H9 (cell line): ENCODE data around the gene PLA2G15. TPM values are rescaled to one million over a fixed set of nuclear protein-coding genes. Genes with fewer than 3 reads are reported as not detected.
A peak's percentile ranks its signal among the peaks of the same experiment; 100 is the strongest.

ENCODE experiments used
- DNase-seq: peaks from one replicate; pipeline ENCODE4 v3.0.0-alpha.2; 2017
- H2AFZ ChIP-seq: one replicate; pipeline ENCODE4 v1.6.1; 2013; ENCODE audit warnings: mild to moderate bottlenecking, low read length, control low read depth, moderate library complexity
- H2AK5ac ChIP-seq: 2 replicates; pipeline ENCODE4 v1.6.1; 2013; ENCODE audit warnings: low read length, control low read depth, mixed read lengths; ENCODE audit not compliant: insufficient read length
- H2BK120ac ChIP-seq: one replicate; pipeline ENCODE4 v1.6.1; 2013; ENCODE audit warnings: low read depth, mild to moderate bottlenecking, low read length, control low read depth, inconsistent platforms; ENCODE audit not compliant: poor library complexity, severe bottlenecking
- H2BK12ac ChIP-seq: 2 replicates; pipeline ENCODE4 v1.6.1; 2013; ENCODE audit warnings: low read length, control low read depth, mixed read lengths, low read depth; ENCODE audit not compliant: insufficient read length
- H2BK15ac ChIP-seq: 2 replicates; pipeline ENCODE4 v1.6.1; 2013; ENCODE audit warnings: low read depth, low read length, control low read depth
- H2BK20ac ChIP-seq: one replicate; pipeline ENCODE4 v1.6.1; 2013; ENCODE audit warnings: low read depth, mild to moderate bottlenecking, low read length, control low read depth, inconsistent platforms; ENCODE audit not compliant: poor library complexity, severe bottlenecking
- H2BK5ac ChIP-seq: 2 replicates; pipeline ENCODE4 v1.6.1; 2013; ENCODE audit warnings: low read length, control low read depth, mixed read lengths; ENCODE audit not compliant: insufficient read length
- H3K14ac ChIP-seq: 2 replicates; pipeline ENCODE4 v1.6.1; 2013; ENCODE audit warnings: low read length, control low read depth; ENCODE audit not compliant: insufficient read depth
- H3K18ac ChIP-seq: 2 replicates; pipeline ENCODE4 v1.6.1; 2013; ENCODE audit warnings: low read depth, mild to moderate bottlenecking, mixed read lengths, low read length, control low read depth; ENCODE audit not compliant: insufficient read length
- H3K23ac ChIP-seq: 2 replicates; pipeline ENCODE4 v1.6.1; 2013; ENCODE audit warnings: low read length, control low read depth, mixed read lengths, low read depth; ENCODE audit not compliant: insufficient read length
- H3K23me2 ChIP-seq: 2 replicates; pipeline ENCODE4 v1.6.1; 2013; ENCODE audit warnings: low read depth, mild to moderate bottlenecking, mixed read lengths, low read length, control low read depth; ENCODE audit not compliant: insufficient read length, poor library complexity, severe bottlenecking
- H3K27ac ChIP-seq: 2 replicates; pipeline ENCODE4 v1.5.1; 2013; ENCODE audit warnings: low read length, control low read depth, mixed read lengths, low read depth; ENCODE audit not compliant: insufficient read length
- H3K27me3 ChIP-seq: 2 replicates; pipeline ENCODE4 v1.6.1; 2013; ENCODE audit warnings: low read length, control low read depth, inconsistent platforms; ENCODE audit not compliant: insufficient read depth
- H3K4ac ChIP-seq: 2 replicates; pipeline ENCODE4 v1.6.1; 2013; ENCODE audit warnings: low read depth, mild to moderate bottlenecking, control low read depth, inconsistent platforms, low read length, moderate library complexity
- H3K4me1 ChIP-seq: 2 replicates; pipeline ENCODE4 v1.6.1; 2013; ENCODE audit warnings: low read length, control low read depth, inconsistent platforms; ENCODE audit not compliant: insufficient read depth
- H3K4me2 ChIP-seq: 2 replicates; pipeline ENCODE4 v1.6.1; 2013; ENCODE audit warnings: low read length, control low read depth, mixed read lengths; ENCODE audit not compliant: insufficient read length, insufficient read depth
- H3K56ac ChIP-seq: 2 replicates; pipeline ENCODE4 v1.6.1; 2013; ENCODE audit warnings: low read depth, mild to moderate bottlenecking, mixed read lengths, low read length, control low read depth; ENCODE audit not compliant: insufficient read length
- H3K79me1 ChIP-seq: 2 replicates; pipeline ENCODE4 v1.6.1; 2013; ENCODE audit warnings: low read depth, mild to moderate bottlenecking, moderate library complexity, low read length, control low read depth, inconsistent platforms; ENCODE audit not compliant: insufficient read depth, poor library complexity, severe bottlenecking
- H3K79me2 ChIP-seq: 2 replicates; pipeline ENCODE4 v1.6.1; 2013; ENCODE audit warnings: low read length, control low read depth, inconsistent platforms; ENCODE audit not compliant: insufficient read depth
- H3K9ac ChIP-seq: 2 replicates; pipeline ENCODE4 v1.6.1; 2013; ENCODE audit warnings: low read length, control low read depth, mixed read lengths; ENCODE audit not compliant: insufficient read length; ENCODE audit errors: extremely low read depth
- H3K9me3 ChIP-seq: one replicate; pipeline ENCODE4 v1.6.1; 2013; ENCODE audit warnings: low read depth, low read length, inconsistent platforms; ENCODE audit not compliant: control insufficient read depth
- H3T11ph ChIP-seq: one replicate; pipeline ENCODE4 v1.6.1; 2013; ENCODE audit warnings: mild to moderate bottlenecking, low read length, control low read depth, inconsistent platforms
- H4K20me1 ChIP-seq: one replicate; pipeline ENCODE4 v1.6.1; 2013; ENCODE audit not compliant: control insufficient read depth, insufficient read length, insufficient read depth
- H4K5ac ChIP-seq: 2 replicates; pipeline ENCODE4 v1.6.1; 2013; ENCODE audit warnings: low read depth, mild to moderate bottlenecking, mixed read lengths, low read length, control low read depth; ENCODE audit not compliant: insufficient read length
- H4K8ac ChIP-seq: replicated peaks from 2 replicates; pipeline ENCODE4 v1.6.1; 2013; ENCODE audit warnings: low read length, control low read depth, mixed read lengths, low read depth; ENCODE audit not compliant: insufficient read length
- H4K91ac ChIP-seq: 2 replicates; pipeline ENCODE4 v1.6.1; 2013; ENCODE audit warnings: low read depth, mild to moderate bottlenecking, moderate library complexity, mixed read lengths, low read length, control low read depth; ENCODE audit not compliant: insufficient read length
- H3K27ac Mint-ChIP-seq, 3 experiments: 2 replicates in 2 of 3; 3 replicates in 1 of 3; pipeline ENCODE4 v1.8.0; 2020 to 2021; ENCODE audit warnings: mixed read lengths in 3 of 3, mild to moderate bottlenecking in 1 of 3, moderate library complexity in 1 of 3
- H3K27me3 Mint-ChIP-seq: 2 replicates; pipeline ENCODE4 v1.8.0; 2021; ENCODE audit warnings: low read depth, mild to moderate bottlenecking, moderate library complexity, mixed read lengths
- H3K36me3 Mint-ChIP-seq, 3 experiments: 2 replicates in 2 of 3; 3 replicates in 1 of 3; pipeline ENCODE4 v1.8.0; 2020 to 2021; ENCODE audit warnings: low read depth in 3 of 3, mixed read lengths in 3 of 3; ENCODE audit not compliant: insufficient read depth in 1 of 3
- H3K4me1 Mint-ChIP-seq, 2 experiments: 2 replicates each; pipeline ENCODE4 v1.8.0; 2020; ENCODE audit warnings: mixed read lengths in 2 of 2
- H3K4me3 Mint-ChIP-seq, 2 experiments: 2 replicates in 1 of 2; 3 replicates in 1 of 2; pipeline ENCODE4 v1.8.0; 2020 to 2021; ENCODE audit warnings: mild to moderate bottlenecking in 2 of 2, mixed read lengths in 2 of 2, moderate library complexity in 1 of 2
- H3K9me3 Mint-ChIP-seq, 2 experiments: 2 replicates in 1 of 2; 3 replicates in 1 of 2; pipeline ENCODE4 v1.8.0; 2020; ENCODE audit warnings: mild to moderate bottlenecking in 2 of 2, mixed read lengths in 2 of 2, moderate library complexity in 1 of 2
- CTCF ChIP-seq: fragments of 200-600 bp; sonication (generic); conservative IDR thresholded peaks from 3 replicates; pipeline ENCODE4 v1.8.0; 2021; ENCODE audit warnings: antibody characterized with exemption, mild to moderate bottlenecking
- total RNA-seq: library from RNA; stranded (reverse); gene quantifications from 2 replicates; pipeline ENCODE4 v1.2.1, GENCODE V29; 2021

Gene PLA2G15
- total RNA-seq, 1 experiment from 2014 or later, result 11.0 TPM

- no peaks in the 10 kb centered on the region for H4K20me1 ChIP-seq
- TF ChIP-seq CTCF, result no peak
Measured at GRCh38 chr16:68202091-68202519, 43.1 kb upstream of the PLA2G15 start.

More at GRCh38 chr16:68202091-68202519, 43.1 kb upstream of the PLA2G15 start:
- Mint-ChIP-seq H3K4me1 (no peaks in the 10 kb centered on the region), H3K27ac (peak overlapping the region in 1 of 3 experiments; percentile 85; a peak in 2 of 7 replicates), H3K4me3 (no peak overlapping the region), H3K36me3 (peaks cover 0 to 2% (median 0%) of the 10 kb centered on the region in 3 experiments; a peak in 2 of 7 replicates), H3K27me3 (no peaks in the 10 kb centered on the region), H3K9me3 (no peaks in the 10 kb centered on the region)
- no peaks in the 10 kb centered on the region for H3K27me3 ChIP-seq
- no peak overlapping the region for H2BK15ac ChIP-seq
- H3K4me2 ChIP-seq, result no peak overlapping the region
- no peaks in the 10 kb centered on the region for H3K79me1 ChIP-seq
- H4K91ac ChIP-seq, result no peak overlapping the region
- H3K4ac ChIP-seq, result no peak overlapping the region
- H3K9ac ChIP-seq, result no peak overlapping the region
- H3K9me3 ChIP-seq, result no peaks in the 10 kb centered on the region
- no peak for DNase-seq
- H2BK20ac ChIP-seq, result no peak overlapping the region
- H3K14ac ChIP-seq, result no peak overlapping the region
- no peak overlapping the region for H2AK5ac ChIP-seq
- H3K18ac ChIP-seq, result no peak overlapping the region
- H3K4me1 ChIP-seq, result no peaks in the 10 kb centered on the region
- no peak overlapping the region for H4K5ac ChIP-seq
- no peak overlapping the region for H3T11ph ChIP-seq
- no peak overlapping the region for H2AFZ ChIP-seq
- no peaks in the 10 kb centered on the region for H3K79me2 ChIP-seq
- no peak overlapping the region for H2BK120ac ChIP-seq
- no peaks in the 10 kb centered on the region for H3K23me2 ChIP-seq
- H2BK5ac ChIP-seq, result no peak overlapping the region
- no peak overlapping the region for H3K56ac ChIP-seq
- no peak overlapping the region for H3K23ac ChIP-seq
- H4K8ac ChIP-seq, result no peak overlapping the region
- no peak overlapping the region for H3K27ac ChIP-seq
- no peak overlapping the region for H2BK12ac ChIP-seq
